H9 (cell line): ENCODE measurements around the gene LYZL4. TPM values are rescaled to one million over a fixed set of nuclear protein-coding genes. Genes with fewer than 3 reads are reported as not detected.

Experiments
- DNase-seq: peaks from one replicate; pipeline ENCODE4 v3.0.0-alpha.2; 2017
- H2AFZ ChIP-seq: one replicate; pipeline ENCODE4 v1.6.1; 2013; ENCODE audit warnings: mild to moderate bottlenecking, low read length, control low read depth, moderate library complexity
- H2AK5ac ChIP-seq: 2 replicates; pipeline ENCODE4 v1.6.1; 2013; ENCODE audit warnings: low read length, control low read depth, mixed read lengths; ENCODE audit not compliant: insufficient read length
- H2BK120ac ChIP-seq: one replicate; pipeline ENCODE4 v1.6.1; 2013; ENCODE audit warnings: low read depth, mild to moderate bottlenecking, low read length, control low read depth, inconsistent platforms; ENCODE audit not compliant: poor library complexity, severe bottlenecking
- H2BK12ac ChIP-seq: 2 replicates; pipeline ENCODE4 v1.6.1; 2013; ENCODE audit warnings: low read length, control low read depth, mixed read lengths, low read depth; ENCODE audit not compliant: insufficient read length
- H2BK15ac ChIP-seq: 2 replicates; pipeline ENCODE4 v1.6.1; 2013; ENCODE audit warnings: low read depth, low read length, control low read depth
- H2BK20ac ChIP-seq: one replicate; pipeline ENCODE4 v1.6.1; 2013; ENCODE audit warnings: low read depth, mild to moderate bottlenecking, low read length, control low read depth, inconsistent platforms; ENCODE audit not compliant: poor library complexity, severe bottlenecking
- H2BK5ac ChIP-seq: 2 replicates; pipeline ENCODE4 v1.6.1; 2013; ENCODE audit warnings: low read length, control low read depth, mixed read lengths; ENCODE audit not compliant: insufficient read length
- H3K14ac ChIP-seq: 2 replicates; pipeline ENCODE4 v1.6.1; 2013; ENCODE audit warnings: low read length, control low read depth; ENCODE audit not compliant: insufficient read depth
- H3K18ac ChIP-seq: 2 replicates; pipeline ENCODE4 v1.6.1; 2013; ENCODE audit warnings: low read depth, mild to moderate bottlenecking, mixed read lengths, low read length, control low read depth; ENCODE audit not compliant: insufficient read length
- H3K23ac ChIP-seq: 2 replicates; pipeline ENCODE4 v1.6.1; 2013; ENCODE audit warnings: low read length, control low read depth, mixed read lengths, low read depth; ENCODE audit not compliant: insufficient read length
- H3K23me2 ChIP-seq: 2 replicates; pipeline ENCODE4 v1.6.1; 2013; ENCODE audit warnings: low read depth, mild to moderate bottlenecking, mixed read lengths, low read length, control low read depth; ENCODE audit not compliant: insufficient read length, poor library complexity, severe bottlenecking
- H3K27ac ChIP-seq: 2 replicates; pipeline ENCODE4 v1.5.1; 2013; ENCODE audit warnings: low read length, control low read depth, mixed read lengths, low read depth; ENCODE audit not compliant: insufficient read length
- H3K27me3 ChIP-seq: 2 replicates; pipeline ENCODE4 v1.6.1; 2013; ENCODE audit warnings: low read length, control low read depth, inconsistent platforms; ENCODE audit not compliant: insufficient read depth
- H3K4ac ChIP-seq: 2 replicates; pipeline ENCODE4 v1.6.1; 2013; ENCODE audit warnings: low read depth, mild to moderate bottlenecking, control low read depth, inconsistent platforms, low read length, moderate library complexity
- H3K4me1 ChIP-seq: 2 replicates; pipeline ENCODE4 v1.6.1; 2013; ENCODE audit warnings: low read length, control low read depth, inconsistent platforms; ENCODE audit not compliant: insufficient read depth
- H3K4me2 ChIP-seq: 2 replicates; pipeline ENCODE4 v1.6.1; 2013; ENCODE audit warnings: low read length, control low read depth, mixed read lengths; ENCODE audit not compliant: insufficient read length, insufficient read depth
- H3K56ac ChIP-seq: 2 replicates; pipeline ENCODE4 v1.6.1; 2013; ENCODE audit warnings: low read depth, mild to moderate bottlenecking, mixed read lengths, low read length, control low read depth; ENCODE audit not compliant: insufficient read length
- H3K79me1 ChIP-seq: 2 replicates; pipeline ENCODE4 v1.6.1; 2013; ENCODE audit warnings: low read depth, mild to moderate bottlenecking, moderate library complexity, low read length, control low read depth, inconsistent platforms; ENCODE audit not compliant: insufficient read depth, poor library complexity, severe bottlenecking
- H3K79me2 ChIP-seq: 2 replicates; pipeline ENCODE4 v1.6.1; 2013; ENCODE audit warnings: low read length, control low read depth, inconsistent platforms; ENCODE audit not compliant: insufficient read depth
- H3K9ac ChIP-seq: 2 replicates; pipeline ENCODE4 v1.6.1; 2013; ENCODE audit warnings: low read length, control low read depth, mixed read lengths; ENCODE audit not compliant: insufficient read length; ENCODE audit errors: extremely low read depth
- H3K9me3 ChIP-seq: one replicate; pipeline ENCODE4 v1.6.1; 2013; ENCODE audit warnings: low read depth, low read length, inconsistent platforms; ENCODE audit not compliant: control insufficient read depth
- H3T11ph ChIP-seq: one replicate; pipeline ENCODE4 v1.6.1; 2013; ENCODE audit warnings: mild to moderate bottlenecking, low read length, control low read depth, inconsistent platforms
- H4K20me1 ChIP-seq: one replicate; pipeline ENCODE4 v1.6.1; 2013; ENCODE audit not compliant: control insufficient read depth, insufficient read length, insufficient read depth
- H4K5ac ChIP-seq: 2 replicates; pipeline ENCODE4 v1.6.1; 2013; ENCODE audit warnings: low read depth, mild to moderate bottlenecking, mixed read lengths, low read length, control low read depth; ENCODE audit not compliant: insufficient read length
- H4K8ac ChIP-seq: replicated peaks from 2 replicates; pipeline ENCODE4 v1.6.1; 2013; ENCODE audit warnings: low read length, control low read depth, mixed read lengths, low read depth; ENCODE audit not compliant: insufficient read length
- H4K91ac ChIP-seq: 2 replicates; pipeline ENCODE4 v1.6.1; 2013; ENCODE audit warnings: low read depth, mild to moderate bottlenecking, moderate library complexity, mixed read lengths, low read length, control low read depth; ENCODE audit not compliant: insufficient read length
- H3K27ac Mint-ChIP-seq, 3 experiments: 2 replicates in 2 of 3; 3 replicates in 1 of 3; pipeline ENCODE4 v1.8.0; 2020 to 2021; ENCODE audit warnings: mixed read lengths in 3 of 3, mild to moderate bottlenecking in 1 of 3, moderate library complexity in 1 of 3
- H3K27me3 Mint-ChIP-seq: 2 replicates; pipeline ENCODE4 v1.8.0; 2021; ENCODE audit warnings: low read depth, mild to moderate bottlenecking, moderate library complexity, mixed read lengths
- H3K36me3 Mint-ChIP-seq, 3 experiments: 2 replicates in 2 of 3; 3 replicates in 1 of 3; pipeline ENCODE4 v1.8.0; 2020 to 2021; ENCODE audit warnings: low read depth in 3 of 3, mixed read lengths in 3 of 3; ENCODE audit not compliant: insufficient read depth in 1 of 3
- H3K4me1 Mint-ChIP-seq, 2 experiments: 2 replicates each; pipeline ENCODE4 v1.8.0; 2020; ENCODE audit warnings: mixed read lengths in 2 of 2
- H3K4me3 Mint-ChIP-seq, 2 experiments: 2 replicates in 1 of 2; 3 replicates in 1 of 2; pipeline ENCODE4 v1.8.0; 2020 to 2021; ENCODE audit warnings: mild to moderate bottlenecking in 2 of 2, mixed read lengths in 2 of 2, moderate library complexity in 1 of 2
- H3K9me3 Mint-ChIP-seq, 2 experiments: 2 replicates in 1 of 2; 3 replicates in 1 of 2; pipeline ENCODE4 v1.8.0; 2020; ENCODE audit warnings: mild to moderate bottlenecking in 2 of 2, mixed read lengths in 2 of 2, moderate library complexity in 1 of 2
- WGBS: extraction: QIAGEN DNeasy Blood & Tissue Kit; methylation state at CpG from one replicate; pipeline ENCODE4 v1.1.7; 2013; ENCODE audit warnings: missing lambda C conversion rate, low lambda C conversion rate, mixed read lengths; ENCODE audit not compliant: insufficient read length; ENCODE audit errors: extremely low coverage; 5-methylcytosine and 5-hydroxymethylcytosine counted together
- total RNA-seq: library from RNA; stranded (reverse); gene quantifications from 2 replicates; pipeline ENCODE4 v1.2.1, GENCODE V29; 2021
- TF ChIP-seq, protein P1 (sequence below): fragments of 200-600 bp; sonication (generic); conservative IDR thresholded peaks from 3 replicates; pipeline ENCODE4 v1.8.0; 2021; ENCODE audit warnings: antibody characterized with exemption, mild to moderate bottlenecking

The LYZL4 gene
- total RNA-seq, 1 experiment from 2014 or later: not detected

DNA sequence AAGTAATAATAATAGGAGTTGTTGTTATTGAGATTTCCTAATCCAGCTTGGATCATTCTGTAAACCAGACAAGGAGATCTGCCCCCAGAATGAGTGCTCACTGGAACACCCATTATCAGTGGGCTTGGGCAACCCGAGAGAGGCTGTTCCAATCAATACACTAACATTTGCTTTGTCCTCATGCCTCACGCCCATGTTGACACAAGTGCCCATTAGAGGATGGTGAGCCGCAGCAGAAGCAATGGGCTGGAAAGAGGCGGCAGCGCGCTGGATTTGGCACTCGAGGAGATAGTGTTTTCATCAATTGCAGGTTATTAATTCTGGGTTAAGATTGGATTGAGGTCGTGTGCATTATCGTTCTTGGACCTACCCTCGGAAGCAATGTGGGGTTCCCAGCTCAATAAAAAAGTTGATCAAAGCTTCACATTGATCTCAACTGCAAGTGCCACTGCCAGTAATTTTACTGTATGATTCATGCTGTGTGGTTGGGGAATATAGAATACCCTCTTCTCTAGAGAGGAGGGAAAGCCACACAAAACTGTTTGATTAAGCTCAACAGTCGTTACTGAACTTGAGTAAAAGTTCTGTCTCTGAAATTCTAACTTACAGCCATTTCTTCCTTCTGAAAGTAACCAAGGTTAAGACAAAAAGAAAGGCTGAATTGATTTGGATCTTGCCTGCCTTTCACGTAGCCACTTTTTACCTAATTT is 15.7 kb downstream of the LYZL4 start:
- no peak overlapping the region for H2BK20ac ChIP-seq
- DNase-seq: no peak
- no peak overlapping the region for H2AK5ac ChIP-seq
- no peak overlapping the region for H3T11ph ChIP-seq
- no peak overlapping the region for H2BK120ac ChIP-seq
- no peak overlapping the region for H2BK15ac ChIP-seq
- H4K8ac ChIP-seq: no peak overlapping the region
- H3K23me2 ChIP-seq: no peaks in the 10 kb centered on the region
- no CpG with 5 or more reads among the region's 12 CpGs for WGBS
- H3K4me1 ChIP-seq: no peaks in the 10 kb centered on the region
- no peaks in the 10 kb centered on the region for H3K27me3 ChIP-seq
- no peaks in the 10 kb centered on the region for H3K79me2 ChIP-seq
- H4K20me1 ChIP-seq: no peaks in the 10 kb centered on the region
- no peak overlapping the region for H3K27ac Mint-ChIP-seq
- H2BK5ac ChIP-seq: no peak overlapping the region
- TF ChIP-seq, protein P1, sequence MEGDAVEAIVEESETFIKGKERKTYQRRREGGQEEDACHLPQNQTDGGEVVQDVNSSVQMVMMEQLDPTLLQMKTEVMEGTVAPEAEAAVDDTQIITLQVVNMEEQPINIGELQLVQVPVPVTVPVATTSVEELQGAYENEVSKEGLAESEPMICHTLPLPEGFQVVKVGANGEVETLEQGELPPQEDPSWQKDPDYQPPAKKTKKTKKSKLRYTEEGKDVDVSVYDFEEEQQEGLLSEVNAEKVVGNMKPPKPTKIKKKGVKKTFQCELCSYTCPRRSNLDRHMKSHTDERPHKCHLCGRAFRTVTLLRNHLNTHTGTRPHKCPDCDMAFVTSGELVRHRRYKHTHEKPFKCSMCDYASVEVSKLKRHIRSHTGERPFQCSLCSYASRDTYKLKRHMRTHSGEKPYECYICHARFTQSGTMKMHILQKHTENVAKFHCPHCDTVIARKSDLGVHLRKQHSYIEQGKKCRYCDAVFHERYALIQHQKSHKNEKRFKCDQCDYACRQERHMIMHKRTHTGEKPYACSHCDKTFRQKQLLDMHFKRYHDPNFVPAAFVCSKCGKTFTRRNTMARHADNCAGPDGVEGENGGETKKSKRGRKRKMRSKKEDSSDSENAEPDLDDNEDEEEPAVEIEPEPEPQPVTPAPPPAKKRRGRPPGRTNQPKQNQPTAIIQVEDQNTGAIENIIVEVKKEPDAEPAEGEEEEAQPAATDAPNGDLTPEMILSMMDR: no peak
- no peaks in the 10 kb centered on the region for H3K9me3 ChIP-seq
- no peak overlapping the region for H3K4ac ChIP-seq
- no peak overlapping the region for H2BK12ac ChIP-seq
- no peaks in the 10 kb centered on the region for H3K9me3 Mint-ChIP-seq
- H3K27ac ChIP-seq: no peak overlapping the region
- no peak overlapping the region for H3K14ac ChIP-seq
- H3K27me3 Mint-ChIP-seq: peaks cover 7% of the 10 kb centered on the region
- H3K18ac ChIP-seq: no peak overlapping the region
- no peak overlapping the region for H4K91ac ChIP-seq
- H3K36me3 Mint-ChIP-seq: no peaks in the 10 kb centered on the region
- no peak overlapping the region for H3K56ac ChIP-seq
- no peak overlapping the region for H3K4me3 Mint-ChIP-seq
- no peak overlapping the region for H2AFZ ChIP-seq
- no peak overlapping the region for H3K4me2 ChIP-seq
- H3K23ac ChIP-seq: no peak overlapping the region
- no peaks in the 10 kb centered on the region for H3K79me1 ChIP-seq
- no peak overlapping the region for H4K5ac ChIP-seq
- no peaks in the 10 kb centered on the region for H3K4me1 Mint-ChIP-seq
- H3K9ac ChIP-seq: no peak overlapping the region
